Muscle layer of colon (tissue), 2 donors: Measurements from ENCODE around the gene PABPN1L.

Experiments
- H3K27ac ChIP-seq: one replicate; pipeline ENCODE4 v1.7.0; 2013; ENCODE audit warnings: low read depth, mild to moderate bottlenecking, low read length, moderate library complexity
- H3K27me3 ChIP-seq, 2 donors: one replicate each; pipeline ENCODE4 v1.7.0; 2013; ENCODE audit warnings: low read length in 2 of 2, mild to moderate bottlenecking in 2 of 2; ENCODE audit not compliant: insufficient read depth in 2 of 2, control insufficient read depth in 1 of 2
- H3K36me3 ChIP-seq: one replicate; pipeline ENCODE4 v1.7.0; 2013; ENCODE audit warnings: mild to moderate bottlenecking, low read length; ENCODE audit not compliant: insufficient read depth
- H3K4me1 ChIP-seq: one replicate; pipeline ENCODE4 v1.7.0; 2013; ENCODE audit warnings: mild to moderate bottlenecking, low read length; ENCODE audit not compliant: insufficient read depth
- H3K4me3 ChIP-seq, 2 donors: one replicate each; pipeline ENCODE4 v1.7.0; 2013; ENCODE audit warnings: low read length in 2 of 2, low read depth in 1 of 2, mild to moderate bottlenecking in 1 of 2, moderate library complexity in 1 of 2
- H3K9ac ChIP-seq: one replicate; pipeline ENCODE4 v1.7.0; 2013; ENCODE audit warnings: low read length
- H3K9me3 ChIP-seq: one replicate; pipeline ENCODE4 v1.7.0; 2013; ENCODE audit warnings: mild to moderate bottlenecking, low read length
- donor health status: abdominal sarcoma.
- donor health status: Adenocarcinoma of cecum.

Gene PABPN1L

GRCh38 chr16:88909431-88910210 lies 43.2 kb upstream of the PABPN1L start:
- H3K4me3 ChIP-seq: no peak overlapping the region
- H3K27ac ChIP-seq: no peak overlapping the region
- H3K4me1 ChIP-seq: no peaks in the 10 kb centered on the region
- no peaks in the 10 kb centered on the region for H3K9me3 ChIP-seq
- H3K27me3 ChIP-seq: peaks cover 3 to 17% of the 10 kb centered on the region in 2 donors
- H3K36me3 ChIP-seq: no peaks in the 10 kb centered on the region
- no peak overlapping the region for H3K9ac ChIP-seq

- H3K4me1 ChIP-seq: no peaks in the 10 kb centered on the region
- H3K9me3 ChIP-seq: no peaks in the 10 kb centered on the region
- H3K9ac ChIP-seq: no peak overlapping the region
- H3K36me3 ChIP-seq: no peaks in the 10 kb centered on the region
- peaks cover 0 to 17% of the 10 kb centered on the region in 2 donors for H3K27me3 ChIP-seq
- H3K27ac ChIP-seq: no peak overlapping the region
- H3K4me3 ChIP-seq: no peak overlapping the region
Observed at GRCh38 chr16:88908307-88908706, 41.8 kb upstream of the PABPN1L start.

- Histone ChIP-seq H3K9ac (no peak overlapping the region), H3K4me1 (no peaks in the 10 kb centered on the region), H3K9me3 (no peaks in the 10 kb centered on the region), H3K27me3 (peaks cover 0 to 14% of the 10 kb centered on the region in 2 donors), H3K4me3 (no peak overlapping the region), H3K36me3 (no peaks in the 10 kb centered on the region), H3K27ac (no peak overlapping the region)
Observed at GRCh38 chr16:88907768-88908167, 41.3 kb upstream of the PABPN1L start.

- no peak overlapping the region for H3K27ac ChIP-seq
- no peaks in the 10 kb centered on the region for H3K9me3 ChIP-seq
- no peaks in the 10 kb centered on the region for H3K4me1 ChIP-seq
- no peaks in the 10 kb centered on the region for H3K36me3 ChIP-seq
- no peak overlapping the region for H3K9ac ChIP-seq
- H3K4me3 ChIP-seq: no peak overlapping the region
- H3K27me3 ChIP-seq: peaks cover 0 to 8% of the 10 kb centered on the region in 2 donors
Observed at GRCh38 chr16:88906535-88907105, 40.2 kb upstream of the PABPN1L start.

- Histone ChIP-seq H3K9ac (no peak overlapping the region), H3K27ac (no peak overlapping the region), H3K27me3 (peaks cover 0 to 2% of the 10 kb centered on the region in 2 donors), H3K9me3 (no peaks in the 10 kb centered on the region), H3K4me1 (no peaks in the 10 kb centered on the region), H3K4me3 (no peak overlapping the region), H3K36me3 (no peaks in the 10 kb centered on the region)
Observed at GRCh38 chr16:88906020-88906419, 39.6 kb upstream of the PABPN1L start.

- Histone ChIP-seq H3K9me3 (no peaks in the 10 kb centered on the region), H3K27me3 (no peaks in the 10 kb centered on the region), H3K4me1 (no peaks in the 10 kb centered on the region), H3K27ac (no peak overlapping the region), H3K9ac (no peak overlapping the region), H3K36me3 (no peaks in the 10 kb centered on the region), H3K4me3 (no peak overlapping the region)
Observed at GRCh38 chr16:88905563-88905962, 39.1 kb upstream of the PABPN1L start.

- Histone ChIP-seq H3K27ac (no peak overlapping the region), H3K36me3 (no peaks in the 10 kb centered on the region), H3K27me3 (no peaks in the 10 kb centered on the region), H3K9ac (no peak overlapping the region), H3K4me3 (no peak overlapping the region), H3K4me1 (no peaks in the 10 kb centered on the region), H3K9me3 (no peaks in the 10 kb centered on the region)
Observed at GRCh38 chr16:88904676-88905365, 38.4 kb upstream of the PABPN1L start.

GRCh38 chr16:88903267-88903666 lies 36.8 kb upstream of the PABPN1L start:
- Histone ChIP-seq H3K9me3 (no peaks in the 10 kb centered on the region), H3K4me3 (no peak overlapping the region), H3K27ac (no peak overlapping the region), H3K27me3 (no peaks in the 10 kb centered on the region), H3K4me1 (no peaks in the 10 kb centered on the region), H3K9ac (no peak overlapping the region), H3K36me3 (no peaks in the 10 kb centered on the region)

GRCh38 chr16:88902744-88903143 lies 36.3 kb upstream of the PABPN1L start:
- Histone ChIP-seq H3K9ac (no peak overlapping the region), H3K27ac (no peak overlapping the region), H3K36me3 (no peaks in the 10 kb centered on the region), H3K4me1 (no peaks in the 10 kb centered on the region), H3K27me3 (no peaks in the 10 kb centered on the region), H3K4me3 (no peak overlapping the region), H3K9me3 (no peaks in the 10 kb centered on the region)

GRCh38 chr16:88901718-88902337 lies 35.4 kb upstream of the PABPN1L start:
- H3K4me1 ChIP-seq: no peaks in the 10 kb centered on the region
- H3K36me3 ChIP-seq: no peaks in the 10 kb centered on the region
- no peak overlapping the region for H3K9ac ChIP-seq
- H3K27me3 ChIP-seq: no peaks in the 10 kb centered on the region
- no peaks in the 10 kb centered on the region for H3K9me3 ChIP-seq
- no peak overlapping the region for H3K27ac ChIP-seq
- no peak overlapping the region for H3K4me3 ChIP-seq

GRCh38 chr16:88900662-88901052 lies 34.2 kb upstream of the PABPN1L start:
- H3K27ac ChIP-seq: no peak overlapping the region
- no peaks in the 10 kb centered on the region for H3K36me3 ChIP-seq
- no peak overlapping the region for H3K4me3 ChIP-seq

More at GRCh38 chr16:88900662-88901052, 34.2 kb upstream of the PABPN1L start:
- Histone ChIP-seq H3K9ac (no peak overlapping the region), H3K4me1 (no peaks in the 10 kb centered on the region), H3K27me3 (no peaks in the 10 kb centered on the region), H3K9me3 (no peaks in the 10 kb centered on the region)
